ACC112 (cell line): ENCODE results near the gene LRRK1.

Experiments
- H2AFZ ChIP-seq: fragments of 200-600 bp; sonication (generic); one replicate; pipeline ENCODE4 v1.6.0; 2017; ENCODE audit warnings: antibody characterized with exemption, low read length; ENCODE audit not compliant: unreplicated experiment
- H3K27ac ChIP-seq: fragments of 200-600 bp; sonication (generic); 2 replicates; pipeline ENCODE4 v1.5.1; 2014; ENCODE audit warnings: low read depth, mild to moderate bottlenecking, antibody characterized with exemption, low read length, moderate library complexity
- H3K27me3 ChIP-seq: fragments of 200-600 bp; sonication (generic); 2 replicates; pipeline ENCODE4 v1.6.1; 2014; ENCODE audit warnings: mild to moderate bottlenecking, antibody characterized with exemption, low read length, moderate library complexity, mixed read lengths; ENCODE audit not compliant: insufficient read depth
- H3K36me3 ChIP-seq: fragments of 200-600 bp; sonication (generic); 2 replicates; pipeline ENCODE4 v1.6.1; 2016; ENCODE audit warnings: mild to moderate bottlenecking, antibody characterized with exemption, low read length, moderate library complexity, mixed read lengths; ENCODE audit not compliant: insufficient read depth
- H3K4me1 ChIP-seq: fragments of 200-600 bp; sonication (generic); one replicate; pipeline ENCODE4 v1.6.1; 2016; ENCODE audit warnings: low read length, mixed read lengths; ENCODE audit not compliant: insufficient read depth, unreplicated experiment, control insufficient read depth
- H3K4me3 ChIP-seq: fragments of 200-600 bp; sonication (generic); 2 replicates; pipeline ENCODE4 v1.5.1; 2014; ENCODE audit warnings: mild to moderate bottlenecking, low read depth, low read length
- H3K79me2 ChIP-seq: fragments of 200-600 bp; sonication (generic); one replicate; pipeline ENCODE4 v1.6.0; 2016; ENCODE audit warnings: low read length; ENCODE audit not compliant: control insufficient read depth, unreplicated experiment, insufficient read depth

Gene LRRK1

GRCh38 chr15:101110681-101111569 lies 191.8 kb downstream of the LRRK1 start:
- Histone ChIP-seq H3K27ac (no peak overlapping the region), H3K4me1 (peaks cover 4% of the 10 kb centered on the region), H3K4me3 (no peak overlapping the region), H3K36me3 (no peaks in the 10 kb centered on the region), H2AFZ (no peak overlapping the region), H3K27me3 (no peaks in the 10 kb centered on the region), H3K79me2 (no peaks in the 10 kb centered on the region)

- Histone ChIP-seq H2AFZ (no peak overlapping the region), H3K4me1 (peaks cover 6% of the 10 kb centered on the region), H3K27me3 (no peaks in the 10 kb centered on the region), H3K27ac (no peak overlapping the region), H3K79me2 (no peaks in the 10 kb centered on the region), H3K36me3 (no peaks in the 10 kb centered on the region), H3K4me3 (no peak overlapping the region)
Measured at GRCh38 chr15:101111570-101112262, 192.6 kb downstream of the LRRK1 start.

- Histone ChIP-seq H3K27ac (no peak overlapping the region), H3K4me1 (peaks cover 6% of the 10 kb centered on the region), H3K27me3 (no peaks in the 10 kb centered on the region), H3K4me3 (no peak overlapping the region), H2AFZ (no peak overlapping the region), H3K36me3 (no peaks in the 10 kb centered on the region), H3K79me2 (no peaks in the 10 kb centered on the region)
Measured at GRCh38 chr15:101112336-101113113, 193.4 kb downstream of the LRRK1 start.

GRCh38 chr15:101113114-101114005 lies 194.2 kb downstream of the LRRK1 start:
- H3K36me3 ChIP-seq, result no peaks in the 10 kb centered on the region
- no peak overlapping the region for H2AFZ ChIP-seq
- no peak overlapping the region for H3K27ac ChIP-seq
- peaks cover 6% of the 10 kb centered on the region for H3K4me1 ChIP-seq
- H3K4me3 ChIP-seq, result no peak overlapping the region
- no peaks in the 10 kb centered on the region for H3K79me2 ChIP-seq
- no peaks in the 10 kb centered on the region for H3K27me3 ChIP-seq

DNA sequence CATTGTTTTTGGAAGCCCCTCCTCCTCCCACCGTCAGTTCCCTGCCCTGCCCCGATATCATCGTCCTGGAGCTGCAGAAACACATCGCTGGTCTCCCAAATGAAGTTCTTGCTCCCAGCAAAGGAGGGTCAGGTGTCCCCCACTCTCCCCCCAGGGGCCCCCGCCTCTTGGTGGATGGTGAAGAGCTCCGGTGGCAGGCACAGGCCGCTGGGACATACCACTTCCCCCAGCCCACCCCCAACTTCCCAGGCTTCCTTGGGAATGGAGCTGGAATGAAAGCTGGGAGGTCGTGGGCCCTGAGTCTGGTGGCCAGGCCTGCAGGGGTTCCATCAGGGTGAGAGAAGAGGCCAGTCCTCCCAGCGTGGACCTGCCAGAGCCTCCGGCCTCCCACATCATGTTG lies 195.0 kb downstream of the LRRK1 start:
- Histone ChIP-seq H3K4me1 (peaks cover 6% of the 10 kb centered on the region), H2AFZ (no peak overlapping the region), H3K36me3 (no peaks in the 10 kb centered on the region), H3K79me2 (no peaks in the 10 kb centered on the region), H3K27ac (no peak overlapping the region), H3K27me3 (no peaks in the 10 kb centered on the region), H3K4me3 (no peak overlapping the region)

GRCh38 chr15:101114610-101115009 lies 195.5 kb downstream of the LRRK1 start:
- no peak overlapping the region for H3K27ac ChIP-seq
- H3K4me1 ChIP-seq, result peaks cover 6% of the 10 kb centered on the region
- H3K36me3 ChIP-seq, result no peaks in the 10 kb centered on the region
- H3K79me2 ChIP-seq, result no peaks in the 10 kb centered on the region
- no peak overlapping the region for H2AFZ ChIP-seq
- H3K4me3 ChIP-seq, result no peak overlapping the region
- H3K27me3 ChIP-seq, result no peaks in the 10 kb centered on the region

DNA sequence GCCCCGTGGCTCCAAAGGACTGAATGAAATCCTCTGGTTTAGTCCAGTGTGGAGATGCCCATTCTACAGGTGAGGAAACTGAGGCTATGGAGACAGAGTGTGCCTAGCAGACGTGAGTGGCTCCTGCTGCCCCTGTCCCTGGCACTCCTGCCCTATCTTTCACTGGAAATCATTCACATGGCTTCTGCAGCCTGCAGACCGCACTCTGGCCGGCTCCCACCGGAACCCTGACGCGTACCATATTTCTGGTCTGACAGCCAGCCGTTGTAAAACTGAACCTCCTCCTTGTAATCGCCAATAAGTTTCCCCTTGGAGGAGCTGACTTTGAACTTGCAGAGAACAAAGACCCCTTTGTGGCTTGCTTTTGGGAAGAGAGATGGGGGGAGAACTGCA lies 196.2 kb downstream of the LRRK1 start:
- Histone ChIP-seq H2AFZ (peak overlapping the region; percentile 38), H3K4me3 (no peak overlapping the region), H3K79me2 (no peaks in the 10 kb centered on the region), H3K27ac (no peak overlapping the region), H3K27me3 (no peaks in the 10 kb centered on the region), H3K36me3 (no peaks in the 10 kb centered on the region), H3K4me1 (peaks cover 6% of the 10 kb centered on the region)

GRCh38 chr15:101115786-101116680 lies 196.9 kb downstream of the LRRK1 start:
- H3K4me3 ChIP-seq, result no peak overlapping the region
- H3K27ac ChIP-seq, result no peak overlapping the region
- no peaks in the 10 kb centered on the region for H3K27me3 ChIP-seq
- H3K36me3 ChIP-seq, result no peaks in the 10 kb centered on the region
- no peaks in the 10 kb centered on the region for H3K79me2 ChIP-seq
- H2AFZ ChIP-seq, result peak overlapping the region; percentile 38
- peaks cover 7% of the 10 kb centered on the region for H3K4me1 ChIP-seq

GRCh38 chr15:101116681-101116976 lies 197.5 kb downstream of the LRRK1 start:
- no peaks in the 10 kb centered on the region for H3K36me3 ChIP-seq
- no peak overlapping the region for H3K4me3 ChIP-seq
- H3K4me1 ChIP-seq, result peaks cover 13% of the 10 kb centered on the region
- no peak overlapping the region for H3K27ac ChIP-seq
- no peak overlapping the region for H2AFZ ChIP-seq
- no peaks in the 10 kb centered on the region for H3K27me3 ChIP-seq
- H3K79me2 ChIP-seq, result no peaks in the 10 kb centered on the region
